K562 (cell line): ENCODE data around the gene ZNF831. TPM values are rescaled to one million over a fixed set of nuclear protein-coding genes. Genes with fewer than 3 reads are reported as not detected.

Experiments used
- ATAC-seq: fragments of 200-7000 bp; cut with Tn5 transposase; 3 replicates; pipeline ENCODE4 v1.9.1; 2020; ENCODE audit warnings: moderate library complexity
- BruUV-seq: library from RNA; stranded (reverse); fragments of 400-500 nt; replicated peaks from 2 replicates; lab custom pipeline; 2021; lab: Mats Ljungman, UMichigan
- CTCF ChIA-PET: fragments of 300-600 bp; formaldehyde crosslinking; extraction: SDS; loops from one replicate; lab custom pipeline; 2021; ENCODE audit warnings: low intra/inter-chr PET ratio; lab: Yijun Ruan, JAX
- POLR2A ChIA-PET: fragments of 300-600, 350-650 bp; sonication (Branson Sonifier 250); formaldehyde crosslinking; extraction: SDS; loops from one replicate; lab custom pipeline; 2021; ENCODE audit warnings: antibody characterized with exemption, inconsistent platforms; lab: Yijun Ruan, JAX
- DNase-seq, 4 experiments: peaks; one replicate each; pipeline versions ENCODE4 v3.0.0 to v3.0.0-alpha.2; 2011 to 2018; ENCODE audit warnings: low spot score in 3 of 4, mixed read lengths in 3 of 4; ENCODE audit errors: extremely low read depth in 1 of 4
- FAIRE-seq: peaks from 2 replicates; lab custom pipeline; 2011; peaks lifted over from hg19 to GRCh38; lab: Jason Lieb, UNC
- H2AFZ ChIP-seq: 2 replicates; pipeline ENCODE4 v1.6.0; 2011; ENCODE audit warnings: low read depth, low read length, control low read depth, inconsistent platforms
- H3K27ac ChIP-seq: fragments of 200-600 bp; 3 replicates; pipeline ENCODE4 v1.8.0; 2011; ENCODE audit warnings: low read depth, mild to moderate bottlenecking, control low read depth, inconsistent platforms, low read length, moderate library complexity, mixed read lengths; ENCODE audit errors: extremely low read depth
- H3K27me3 ChIP-seq, 2 experiments: fragments of 300-600 bp in 1 of 2; 2 replicates in 1 of 2; 3 replicates in 1 of 2; pipeline versions ENCODE4 v1.6.0 to v1.8.0; 2011; ENCODE audit warnings: inconsistent platforms in 2 of 2, low read length in 2 of 2, mild to moderate bottlenecking in 1 of 2, mixed read lengths in 1 of 2, moderate library complexity in 1 of 2; ENCODE audit not compliant: control insufficient read depth in 2 of 2, insufficient read depth in 2 of 2
- H3K36me3 ChIP-seq: fragments of 300-600 bp; 3 replicates; pipeline ENCODE4 v1.8.0; 2011; ENCODE audit warnings: mild to moderate bottlenecking, low read length, inconsistent platforms; ENCODE audit not compliant: control insufficient read depth, insufficient read depth
- H3K4me1 ChIP-seq, 2 experiments: fragments of 200-600 bp in 1 of 2; replicated peaks in 1 of 2; 2 replicates in 1 of 2; 3 replicates in 1 of 2; pipeline versions ENCODE4 v1.5.1 to v1.8.0; 2011; ENCODE audit warnings: inconsistent platforms in 2 of 2, low read length in 2 of 2, mild to moderate bottlenecking in 1 of 2, mixed read lengths in 1 of 2, moderate library complexity in 1 of 2; ENCODE audit not compliant: control insufficient read depth in 2 of 2, insufficient read depth in 2 of 2
- H3K4me2 ChIP-seq: 2 replicates; pipeline ENCODE4 v1.6.1; 2011; ENCODE audit warnings: low read length, control low read depth, inconsistent platforms, mixed read lengths; ENCODE audit not compliant: insufficient read depth
- H3K4me3 ChIP-seq: fragments of 200-600 bp; sonication (generic), shearing (Covaris generic); 2 replicates; pipeline ENCODE4 v1.5.1; 2016; ENCODE audit warnings: control low read depth, inconsistent platforms
- H3K79me2 ChIP-seq: fragments of 200-600 bp; 3 replicates; pipeline ENCODE4 v1.8.0; 2011; ENCODE audit warnings: low read length, inconsistent platforms; ENCODE audit not compliant: control insufficient read depth, insufficient read depth
- H3K9ac ChIP-seq, 2 experiments: 2 replicates each; pipeline versions ENCODE4 v1.6.0 to v1.6.1; 2011; ENCODE audit warnings: low read depth in 2 of 2, low read length in 2 of 2, control low read depth in 1 of 2, inconsistent platforms in 1 of 2, mild to moderate bottlenecking in 1 of 2, mixed read lengths in 1 of 2; ENCODE audit not compliant: insufficient read depth in 1 of 2
- H3K9me1 ChIP-seq: one replicate; pipeline ENCODE4 v1.6.0; 2011; ENCODE audit warnings: inconsistent platforms, mild to moderate bottlenecking, low read length, moderate library complexity; ENCODE audit not compliant: control insufficient read depth, insufficient read depth
- H3K9me3 ChIP-seq: replicated peaks from 2 replicates; pipeline ENCODE4 v1.5.1; 2011; ENCODE audit warnings: low read depth, low read length, inconsistent platforms; ENCODE audit not compliant: control insufficient read depth, insufficient read depth
- H4K20me1 ChIP-seq: replicated peaks from 2 replicates; pipeline ENCODE4 v1.6.1; 2011; ENCODE audit warnings: low read length, inconsistent platforms, mixed read lengths; ENCODE audit not compliant: control insufficient read depth, insufficient read depth
- E2F4 ChIP-seq: sonication (generic); formaldehyde crosslinking; IDR thresholded peaks from 2 replicates; pipeline ENCODE4 v1.8.0; 2022; ENCODE audit warnings: mild to moderate bottlenecking, low read depth, missing genetic modification reagents
- E2F5 ChIP-seq: sonication (generic); formaldehyde crosslinking; IDR thresholded peaks from 2 replicates; pipeline ENCODE4 v1.8.0; 2022; ENCODE audit warnings: mild to moderate bottlenecking, missing genetic modification reagents
- JUN ChIP-seq, 2 experiments: sonication (generic) in 1 of 2; formaldehyde crosslinking in 1 of 2; IDR thresholded peaks; 2 replicates each; pipeline versions ENCODE4 v1.6.1 to v1.8.0; 2012 to 2022; ENCODE audit warnings: borderline replicate concordance in 2 of 2, mild to moderate bottlenecking in 2 of 2, improper control_type of control experiment in 1 of 2, low read depth in 1 of 2, low read length in 1 of 2, missing genetic modification reagents in 1 of 2
- NR2C2 ChIP-seq, 2 experiments: fragments of 200-800 bp in 1 of 2; sonication (Bioruptor generic) in 1 of 2; sonication (generic) in 1 of 2; formaldehyde crosslinking in 1 of 2; IDR thresholded peaks; 2 replicates each; pipeline versions ENCODE4 v1.6.1 to v1.8.0; 2016 to 2022; ENCODE audit warnings: mild to moderate bottlenecking in 1 of 2, missing compliant biosample characterization in 1 of 2, missing genetic modification characterization in 1 of 2, missing genetic modification reagents in 1 of 2
- PCBP2 ChIP-seq: fragments of 200-400 bp; formaldehyde crosslinking; IDR thresholded peaks from 2 replicates; pipeline ENCODE4 v1.6.1; 2018; ENCODE audit warnings: low read length, low read depth, mild to moderate bottlenecking, moderate library complexity; ENCODE audit not compliant: poor library complexity, severe bottlenecking
- RBM17 ChIP-seq: fragments of 200-400 bp; formaldehyde crosslinking; IDR thresholded peaks from 2 replicates; pipeline ENCODE4 v1.6.1; 2017; ENCODE audit warnings: low read depth, mild to moderate bottlenecking, low read length, borderline replicate concordance
- RNF2 ChIP-seq: sonication (generic); IDR thresholded peaks from 2 replicates; pipeline ENCODE4 v1.6.1; 2016
- SP1 ChIP-seq: sonication (generic); formaldehyde crosslinking; IDR thresholded peaks from 2 replicates; pipeline ENCODE4 v1.8.1; 2022; ENCODE audit warnings: mild to moderate bottlenecking, missing genetic modification reagents
- TAL1 ChIP-seq: fragments of 450-650 bp; IDR thresholded peaks from 2 replicates; pipeline ENCODE4 v1.6.1; 2016; ENCODE audit warnings: mild to moderate bottlenecking
- ZNF277 ChIP-seq: fragments of 250-450 bp; sonication (Bioruptor Pico); IDR thresholded peaks from 2 replicates; pipeline ENCODE4 v1.8.0; 2022; ENCODE audit warnings: inconsistent platforms, mild to moderate bottlenecking, moderate library complexity, borderline replicate concordance
- ZNF444 ChIP-seq: fragments of 250-450 bp; sonication (Bioruptor Pico); IDR thresholded peaks from 2 replicates; pipeline ENCODE4 v1.4.0; 2020; ENCODE audit warnings: mild to moderate bottlenecking, moderate library complexity
- ZNF707 ChIP-seq: fragments of 250-450 bp; sonication (Bioruptor Pico); conservative IDR thresholded peaks from 2 replicates; pipeline ENCODE4 v1.8.0; 2022; ENCODE audit warnings: inconsistent platforms, mild to moderate bottlenecking, moderate library complexity
- ZNF830 ChIP-seq: fragments of 250-450 bp; sonication (Bioruptor Pico); IDR thresholded peaks from 2 replicates; pipeline ENCODE4 v1.5.0; 2021; ENCODE audit warnings: mild to moderate bottlenecking
- WGBS: fragments of 100-300 bp; shearing (Covaris generic); methylation state at CpG from one replicate; pipeline ENCODE4 v1.1.6; 2016; ENCODE audit warnings: low coverage, mixed read lengths; ENCODE audit not compliant: insufficient coverage; ENCODE audit errors: missing lambda C conversion rate; 5-methylcytosine and 5-hydroxymethylcytosine counted together
- in situ Hi-C: fragments of 300-500 bp; cut with MboI; formaldehyde crosslinking; loops from 4 replicates; pipeline ENCODE4 v1.15.0; 2018; ENCODE audit warnings: inconsistent platforms, mixed read lengths
- intact Hi-C: fragments of 100-400 bp; cut with micrococcal nuclease; formaldehyde crosslinking; loops from 2 replicates; pipeline ENCODE4 v1.14.2; 2022
- polyA plus RNA-seq, 8 experiments: library from polyadenylated mRNA; depleted of rRNA in 4 of 8; stranded (reverse) in 5 of 8; unstranded in 3 of 8; fragments of >200 nt; fragmentation: Nextera tagmentation in 2 of 8; fragmentation: Illumina TruSeq in 1 of 8; extraction: Ambion mirVana in 2 of 8; extraction: Trizol in 1 of 8; gene quantifications; 2 replicates each; pipeline versions ENCODE4 v1.2.1 to v1.2.3, GENCODE V29; 2011 to 2014; ENCODE audit warnings: inconsistent platforms in 1 of 8, missing spikeins in 1 of 8
- total RNA-seq, 7 experiments: library from RNA; depleted of rRNA in 6 of 7; stranded (reverse); fragments of >200 nt in 6 of 7; fragmentation: Illumina TruSeq in 2 of 7; extraction: Trizol in 2 of 7; gene quantifications; 2 replicates each; pipeline versions ENCODE4 v1.2.1 to v1.2.3, GENCODE V29; 2011 to 2021; ENCODE audit warnings: low replicate concordance in 1 of 7

Gene ZNF831
- total and polyA plus RNA-seq, 9 of the 15 experiments (the other 6 are each of a cell fraction or from before 2014, with no cell fraction given) = not detected

GRCh38 chr20:59217173-59217572, 53.6 kb downstream of the ZNF831 start:
- H3K4me1 ChIP-seq = peaks cover 0 to 3% of the 10 kb centered on the region in 2 experiments; a peak in 1 of 5 replicates
- no peaks in the 10 kb centered on the region for H3K79me2 ChIP-seq
- ATAC-seq = no peak
- H3K9ac ChIP-seq = no peak overlapping the region
- H3K9me3 ChIP-seq = no peaks in the 10 kb centered on the region
- intact Hi-C loops = no loop called here
- in situ Hi-C loops = loop anchor here (5.0 kb wide), 1 partner anchor 350 kb away; no protein-coding TSS in a partner anchor
- FAIRE-seq = no peak
- H3K9me1 ChIP-seq = no peaks in the 10 kb centered on the region
- H3K36me3 ChIP-seq = no peaks in the 10 kb centered on the region
- 0% methylated on average over 1 of the region's 1 CpG for WGBS
- H3K4me3 ChIP-seq = no peak overlapping the region
- no peaks in the 10 kb centered on the region for H4K20me1 ChIP-seq
- no peak for DNase-seq
- no peak overlapping the region for H2AFZ ChIP-seq
- no peak overlapping the region for H3K4me2 ChIP-seq
- ChIA-PET CTCF (no interaction called here), POLR2A (no interaction called here)
- no peak for TF ChIP-seq E2F5
- no peak for TF ChIP-seq E2F4
- no peak for TF ChIP-seq ZNF830
- no peak for TF ChIP-seq RNF2
- TF ChIP-seq JUN (IDR thresholded peaks at IDR 0.05; ENCODE audit: borderline replicate concordance, low read depth, low read length) = no peak
- no peak for TF ChIP-seq JUN (CRISPR knock-in tag; IDR thresholded peaks at IDR 0.05; ENCODE audit: borderline replicate concordance)
- no peak for TF ChIP-seq NR2C2 (CRISPR knock-in tag; IDR thresholded peaks at IDR 0.05)
- no peak for TF ChIP-seq NR2C2 (tag; IDR thresholded peaks at IDR 0.05)
- TF ChIP-seq ZNF444 (CRISPR knock-in tag) = no peak
- TF ChIP-seq RBM17 = no peak
- TF ChIP-seq PCBP2 = no peak
- no peak for TF ChIP-seq SP1 (CRISPR knock-in tag)
- no peak for TF ChIP-seq ZNF277
- no peak for TF ChIP-seq ZNF707 (CRISPR knock-in tag)
- no peak for TF ChIP-seq TAL1
- BruUV-seq = no TSS peak
- peaks cover 18 to 20% of the 10 kb centered on the region in 2 experiments for H3K27me3 ChIP-seq
- H3K27ac ChIP-seq = no peak overlapping the region
